ENCODE data around the gene AMZ1.
"Not testable (repeated sequence)": the region's sequence is repeated elsewhere in the genome, so short reads cannot be mapped to it uniquely, and the experiment has no call there.

Gene AMZ1

GRCh38 chr7:2668401-2668800 is 19.6 kb upstream of the AMZ1 start:
- no peak for DNase-seq (ENCODE audit: low read depth, low spot score)

GRCh38 chr7:2670171-2670570 is 17.8 kb upstream of the AMZ1 start:
- DNase-seq (ENCODE audit: low read depth, low spot score) = no peak

GRCh38 chr7:2670720-2671391 is 17.1 kb upstream of the AMZ1 start:
- peak; percentile 38 for DNase-seq (ENCODE audit: low read depth, low spot score)

GRCh38 chr7:2673214-2673613 is 14.8 kb upstream of the AMZ1 start:
- DNase-seq (ENCODE audit: low read depth, low spot score) = not testable (repeated sequence)

- DNase-seq (ENCODE audit: low read depth, low spot score) = no peak
These were observed 14.1 kb upstream of the AMZ1 start for GRCh38 chr7:2673934-2674333.

GRCh38 chr7:2675256-2675764 is 12.7 kb upstream of the AMZ1 start:
- DNase-seq (ENCODE audit: low read depth, low spot score) = no peak

GRCh38 chr7:2676576-2676975 is 11.4 kb upstream of the AMZ1 start:
- DNase-seq (ENCODE audit: low read depth, low spot score) = not testable (repeated sequence)

- DNase-seq (ENCODE audit: low read depth, low spot score) = not testable (repeated sequence)
These were observed 9.5 kb upstream of the AMZ1 start for GRCh38 chr7:2678454-2678853.

- DNase-seq (ENCODE audit: low read depth, low spot score) = not testable (repeated sequence)
These were observed 8.6 kb upstream of the AMZ1 start for GRCh38 chr7:2679135-2680127.

- DNase-seq (ENCODE audit: low read depth, low spot score) = no peak
These were observed 7.7 kb upstream of the AMZ1 start for GRCh38 chr7:2680256-2680655.

- DNase-seq (ENCODE audit: low read depth, low spot score) = peak; percentile 16
These were observed 7.1 kb upstream of the AMZ1 start for GRCh38 chr7:2680792-2681490.

- DNase-seq (ENCODE audit: low read depth, low spot score) = no peak
These were observed 5.8 kb upstream of the AMZ1 start for GRCh38 chr7:2681929-2682799.

GRCh38 chr7:2684501-2684900 is 3.5 kb upstream of the AMZ1 start:
- no peak for DNase-seq (ENCODE audit: low read depth, low spot score)

GRCh38 chr7:2686101-2686500 is 1.9 kb upstream of the AMZ1 start:
- no peak for DNase-seq (ENCODE audit: low read depth, low spot score)

GRCh38 chr7:2687338-2687869 is 598 bp upstream of the AMZ1 start:
- no peak for DNase-seq (ENCODE audit: low read depth, low spot score)

- no peak for DNase-seq (ENCODE audit: low read depth, low spot score)
These were observed 674 bp downstream of the AMZ1 start for GRCh38 chr7:2688409-2689342.

GRCh38 chr7:2689343-2689847 is 1.4 kb downstream of the AMZ1 start:
- no peak for DNase-seq (ENCODE audit: low read depth, low spot score)

- no peak for DNase-seq (ENCODE audit: low read depth, low spot score)
These were observed 2.1 kb downstream of the AMZ1 start for GRCh38 chr7:2689951-2690705.
